NB4 (cell line): ENCODE measurements around the gene LCNL1.

ENCODE experiments used
- DNase-seq: peaks from one replicate; pipeline ENCODE4 v3.0.0; 2010; ENCODE audit warnings: low read depth
- H3K4me3 ChIP-seq: one replicate; pipeline ENCODE4 v1.5.1; 2011; ENCODE audit warnings: mild to moderate bottlenecking, low read depth, low read length, moderate library complexity
- CTCF ChIP-seq: IDR thresholded peaks from one replicate; pipeline ENCODE4 v1.5.1; 2012; ENCODE audit warnings: low read depth, low read length
- MAX ChIP-seq: IDR thresholded peaks from 2 replicates; pipeline ENCODE4 v1.6.1; 2011; ENCODE audit warnings: low read depth, low read length
- MYC ChIP-seq: IDR thresholded peaks from 2 replicates; pipeline ENCODE4 v1.6.1; 2011; ENCODE audit warnings: low read depth, low read length
- POLR2A ChIP-seq: IDR thresholded peaks from 2 replicates; pipeline ENCODE4 v1.6.1; 2011; ENCODE audit warnings: mild to moderate bottlenecking; ENCODE audit not compliant: insufficient read length; ENCODE audit errors: extremely low read depth

The LCNL1 gene

GRCh38 chr9:136982232-136983051, at the start of gene LCNL1:
Gene LCNL1 (plus strand): TSS chr9:136982993. CDS start chr9:136983587, 594 bp downstream.
- DNase-seq, result no peak
- TF ChIP-seq MYC (no peak), POLR2A (no peak), MAX (no peak), CTCF (no peak)
- H3K4me3 ChIP-seq, result no peak within 1 kb of the TSS

GRCh38 chr9:136934277-136934676, 48.5 kb upstream of the LCNL1 start:
- DNase-seq, result no peak
- TF ChIP-seq MAX (no peak), POLR2A (no peak), CTCF (no peak), MYC (no peak)
- no peak overlapping the region for H3K4me3 ChIP-seq

- no peak for TF ChIP-seq MAX
- H3K4me3 ChIP-seq, result no peak overlapping the region
- no peak for DNase-seq
Measured at GRCh38 chr9:136935651-136936050, 47.1 kb upstream of the LCNL1 start.

GRCh38 chr9:136936645-136937170, 46.1 kb upstream of the LCNL1 start:
- H3K4me3 ChIP-seq, result no peak overlapping the region
- TF ChIP-seq POLR2A (no peak), CTCF (no peak)
- DNase-seq, result no peak

- H3K4me3 ChIP-seq, result no peak overlapping the region
- TF ChIP-seq MAX (no peak), MYC (no peak), POLR2A (no peak), CTCF (no peak)
- no peak for DNase-seq
Measured at GRCh38 chr9:136937186-136938001, 45.4 kb upstream of the LCNL1 start.

- H3K4me3 ChIP-seq, result no peak overlapping the region
- TF ChIP-seq POLR2A (no peak), MAX (no peak), MYC (no peak), CTCF (no peak)
- DNase-seq, result no peak
Measured at GRCh38 chr9:136939431-136939995, 43.3 kb upstream of the LCNL1 start.
